K562 (cell line): ENCODE results near the gene CPED1. TPM values are rescaled to one million over a fixed set of nuclear protein-coding genes. Genes with fewer than 3 reads are reported as not detected.
A peak's percentile ranks its signal among the peaks of the same experiment; 100 is the strongest.

Experiments
- ATAC-seq: fragments of 200-7000 bp; cut with Tn5 transposase; 3 replicates; pipeline ENCODE4 v1.9.1; 2020; ENCODE audit warnings: moderate library complexity
- BruUV-seq: library from RNA; stranded (reverse); fragments of 400-500 nt; replicated peaks from 2 replicates; lab custom pipeline; 2021; lab: Mats Ljungman, UMichigan
- CTCF ChIA-PET: fragments of 300-600 bp; formaldehyde crosslinking; extraction: SDS; loops from one replicate; lab custom pipeline; 2021; ENCODE audit warnings: low intra/inter-chr PET ratio; lab: Yijun Ruan, JAX
- POLR2A ChIA-PET: fragments of 300-600, 350-650 bp; sonication (Branson Sonifier 250); formaldehyde crosslinking; extraction: SDS; loops from one replicate; lab custom pipeline; 2021; ENCODE audit warnings: antibody characterized with exemption, inconsistent platforms; lab: Yijun Ruan, JAX
- DNase-seq, 4 experiments: peaks; one replicate each; pipeline versions ENCODE4 v3.0.0 to v3.0.0-alpha.2; 2011 to 2018; ENCODE audit warnings: low spot score in 3 of 4, mixed read lengths in 3 of 4; ENCODE audit errors: extremely low read depth in 1 of 4
- FAIRE-seq: peaks from 2 replicates; lab custom pipeline; 2011; peaks lifted over from hg19 to GRCh38; lab: Jason Lieb, UNC
- H2AFZ ChIP-seq: 2 replicates; pipeline ENCODE4 v1.6.0; 2011; ENCODE audit warnings: low read depth, low read length, control low read depth, inconsistent platforms
- H3K27ac ChIP-seq: fragments of 200-600 bp; 3 replicates; pipeline ENCODE4 v1.8.0; 2011; ENCODE audit warnings: low read depth, mild to moderate bottlenecking, control low read depth, inconsistent platforms, low read length, moderate library complexity, mixed read lengths; ENCODE audit errors: extremely low read depth
- H3K27me3 ChIP-seq, 2 experiments: fragments of 300-600 bp in 1 of 2; 2 replicates in 1 of 2; 3 replicates in 1 of 2; pipeline versions ENCODE4 v1.6.0 to v1.8.0; 2011; ENCODE audit warnings: inconsistent platforms in 2 of 2, low read length in 2 of 2, mild to moderate bottlenecking in 1 of 2, mixed read lengths in 1 of 2, moderate library complexity in 1 of 2; ENCODE audit not compliant: control insufficient read depth in 2 of 2, insufficient read depth in 2 of 2
- H3K36me3 ChIP-seq: fragments of 300-600 bp; 3 replicates; pipeline ENCODE4 v1.8.0; 2011; ENCODE audit warnings: mild to moderate bottlenecking, low read length, inconsistent platforms; ENCODE audit not compliant: control insufficient read depth, insufficient read depth
- H3K4me1 ChIP-seq, 2 experiments: fragments of 200-600 bp in 1 of 2; replicated peaks in 1 of 2; 2 replicates in 1 of 2; 3 replicates in 1 of 2; pipeline versions ENCODE4 v1.5.1 to v1.8.0; 2011; ENCODE audit warnings: inconsistent platforms in 2 of 2, low read length in 2 of 2, mild to moderate bottlenecking in 1 of 2, mixed read lengths in 1 of 2, moderate library complexity in 1 of 2; ENCODE audit not compliant: control insufficient read depth in 2 of 2, insufficient read depth in 2 of 2
- H3K4me2 ChIP-seq: 2 replicates; pipeline ENCODE4 v1.6.1; 2011; ENCODE audit warnings: low read length, control low read depth, inconsistent platforms, mixed read lengths; ENCODE audit not compliant: insufficient read depth
- H3K4me3 ChIP-seq: fragments of 200-600 bp; sonication (generic), shearing (Covaris generic); 2 replicates; pipeline ENCODE4 v1.5.1; 2016; ENCODE audit warnings: control low read depth, inconsistent platforms
- H3K79me2 ChIP-seq: fragments of 200-600 bp; 3 replicates; pipeline ENCODE4 v1.8.0; 2011; ENCODE audit warnings: low read length, inconsistent platforms; ENCODE audit not compliant: control insufficient read depth, insufficient read depth
- H3K9ac ChIP-seq, 2 experiments: 2 replicates each; pipeline versions ENCODE4 v1.6.0 to v1.6.1; 2011; ENCODE audit warnings: low read depth in 2 of 2, low read length in 2 of 2, control low read depth in 1 of 2, inconsistent platforms in 1 of 2, mild to moderate bottlenecking in 1 of 2, mixed read lengths in 1 of 2; ENCODE audit not compliant: insufficient read depth in 1 of 2
- H3K9me1 ChIP-seq: one replicate; pipeline ENCODE4 v1.6.0; 2011; ENCODE audit warnings: inconsistent platforms, mild to moderate bottlenecking, low read length, moderate library complexity; ENCODE audit not compliant: control insufficient read depth, insufficient read depth
- H3K9me3 ChIP-seq: replicated peaks from 2 replicates; pipeline ENCODE4 v1.5.1; 2011; ENCODE audit warnings: low read depth, low read length, inconsistent platforms; ENCODE audit not compliant: control insufficient read depth, insufficient read depth
- H4K20me1 ChIP-seq: replicated peaks from 2 replicates; pipeline ENCODE4 v1.6.1; 2011; ENCODE audit warnings: low read length, inconsistent platforms, mixed read lengths; ENCODE audit not compliant: control insufficient read depth, insufficient read depth
- LCOR ChIP-seq: sonication (generic); formaldehyde crosslinking; IDR thresholded peaks from 2 replicates; pipeline ENCODE4 v1.8.0; 2022; ENCODE audit warnings: mild to moderate bottlenecking, missing genetic modification reagents
- POLR2AphosphoS2 ChIP-seq: IDR thresholded peaks from 2 replicates; pipeline ENCODE4 v1.6.1; 2012; ENCODE audit warnings: low read length, improper control_type of control experiment
- SNIP1 ChIP-seq: fragments of 450-650 bp; IDR thresholded peaks from 2 replicates; pipeline ENCODE4 v1.7.1; 2017; ENCODE audit warnings: low read depth, mild to moderate bottlenecking
- TEAD4 ChIP-seq, 2 experiments: sonication (generic) in 1 of 2; formaldehyde crosslinking in 1 of 2; IDR thresholded peaks; 2 replicates each; pipeline versions ENCODE4 v1.6.1 to v1.8.0; 2012 to 2022; ENCODE audit warnings: borderline replicate concordance in 1 of 2, inconsistent platforms in 1 of 2, low read length in 1 of 2, mild to moderate bottlenecking in 1 of 2, missing genetic modification reagents in 1 of 2
- ZNF696 ChIP-seq: fragments of 250-450 bp; sonication (Bioruptor Pico); conservative IDR thresholded peaks from 2 replicates; pipeline ENCODE4 v1.4.0; 2020; ENCODE audit warnings: mild to moderate bottlenecking, moderate library complexity
- ZNF785 ChIP-seq: fragments of 250-450 bp; sonication (Bioruptor Pico); IDR thresholded peaks from 2 replicates; pipeline ENCODE4 v1.4.0; 2020; ENCODE audit warnings: mild to moderate bottlenecking
- WGBS: fragments of 100-300 bp; shearing (Covaris generic); methylation state at CpG from one replicate; pipeline ENCODE4 v1.1.6; 2016; ENCODE audit warnings: low coverage, mixed read lengths; ENCODE audit not compliant: insufficient coverage; ENCODE audit errors: missing lambda C conversion rate; 5-methylcytosine and 5-hydroxymethylcytosine counted together
- in situ Hi-C: fragments of 300-500 bp; cut with MboI; formaldehyde crosslinking; loops from 4 replicates; pipeline ENCODE4 v1.15.0; 2018; ENCODE audit warnings: inconsistent platforms, mixed read lengths
- intact Hi-C: fragments of 100-400 bp; cut with micrococcal nuclease; formaldehyde crosslinking; loops from 2 replicates; pipeline ENCODE4 v1.14.2; 2022
- polyA plus RNA-seq, 8 experiments: library from polyadenylated mRNA; depleted of rRNA in 4 of 8; stranded (reverse) in 5 of 8; unstranded in 3 of 8; fragments of >200 nt; fragmentation: Nextera tagmentation in 2 of 8; fragmentation: Illumina TruSeq in 1 of 8; extraction: Ambion mirVana in 2 of 8; extraction: Trizol in 1 of 8; gene quantifications; 2 replicates each; pipeline versions ENCODE4 v1.2.1 to v1.2.3, GENCODE V29; 2011 to 2014; ENCODE audit warnings: inconsistent platforms in 1 of 8, missing spikeins in 1 of 8
- total RNA-seq, 7 experiments: library from RNA; depleted of rRNA in 6 of 7; stranded (reverse); fragments of >200 nt in 6 of 7; fragmentation: Illumina TruSeq in 2 of 7; extraction: Trizol in 2 of 7; gene quantifications; 2 replicates each; pipeline versions ENCODE4 v1.2.1 to v1.2.3, GENCODE V29; 2011 to 2021; ENCODE audit warnings: low replicate concordance in 1 of 7
- TF ChIP-seq, protein P1 (sequence below), 2 experiments: fragments of 450-650 bp in 1 of 2; sonication (generic) in 1 of 2; formaldehyde crosslinking in 1 of 2; IDR thresholded peaks; 2 replicates each; pipeline versions ENCODE4 v1.7.1 to v1.9.0; 2016 to 2022; ENCODE audit warnings: inconsistent platforms in 1 of 2, mild to moderate bottlenecking in 1 of 2, missing genetic modification reagents in 1 of 2
- TF ChIP-seq, protein P2 (sequence below): fragments of 450-650 bp; formaldehyde crosslinking; conservative IDR thresholded peaks from 2 replicates; pipeline ENCODE4 v1.4.0; 2022; ENCODE audit warnings: mild to moderate bottlenecking, missing genetic modification characterization

Gene CPED1
- total and polyA plus RNA-seq, 9 of the 15 experiments (the other 6 are each of a cell fraction or from before 2014, with no cell fraction given): 195 to 393 (median 290) TPM

DNA sequence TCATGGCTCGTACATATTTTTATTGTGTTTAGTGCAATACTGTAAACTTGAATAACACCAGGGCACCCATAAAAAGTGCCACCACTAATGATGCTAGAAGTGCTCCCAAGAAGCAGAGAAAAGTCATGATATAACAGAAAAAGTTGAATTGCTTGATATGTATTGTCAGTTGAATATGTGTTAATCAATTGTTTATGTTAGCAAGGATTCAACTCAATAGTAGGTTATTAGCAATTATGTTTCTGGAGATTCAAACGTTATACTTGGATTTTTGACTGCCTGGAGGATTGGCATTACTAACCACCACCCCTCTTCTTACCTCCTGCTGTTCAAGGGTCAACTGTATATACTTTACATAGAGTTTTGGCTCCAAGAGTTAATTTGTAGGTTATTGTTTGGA, 168.3 kb downstream of the CPED1 start (continued):
- TF ChIP-seq TEAD4 (IDR thresholded peaks at IDR 0.05; ENCODE audit: low read length): no peak
- no peak for TF ChIP-seq TEAD4 (CRISPR knock-in tag; IDR thresholded peaks at IDR 0.05; ENCODE audit: borderline replicate concordance)

DNA sequence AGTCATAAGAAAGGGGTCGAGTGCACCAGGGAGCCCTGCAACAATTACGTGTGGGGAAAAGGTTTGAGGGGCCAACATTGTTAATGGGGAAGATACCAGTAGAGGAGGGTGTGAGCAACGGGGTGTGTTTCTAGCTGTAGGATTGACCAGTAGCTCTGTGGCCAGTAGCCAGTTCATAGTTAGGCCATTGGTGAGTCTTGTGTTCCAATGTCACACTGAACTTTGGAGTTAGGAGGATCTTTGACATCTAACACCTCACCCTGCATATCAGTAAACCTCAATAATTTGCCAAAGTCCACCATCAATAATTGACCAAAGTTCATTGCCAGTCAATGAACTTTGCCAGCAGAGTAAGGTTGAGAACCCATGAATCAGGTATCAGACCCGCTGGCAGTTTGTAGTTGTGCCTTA, 168.8 kb downstream of the CPED1 start:
- Histone ChIP-seq H3K4me1 (peaks cover 0 to 9% of the 10 kb centered on the region in 2 experiments; a peak in 2 of 5 replicates), H3K9me1 (no peaks in the 10 kb centered on the region), H3K36me3 (peaks cover 86% of the 10 kb centered on the region), H3K79me2 (peaks cover 3% of the 10 kb centered on the region; the same call in 1 of the 3 replicates), H3K9ac (no peak overlapping the region), H3K27ac (no peak overlapping the region), H4K20me1 (no peaks in the 10 kb centered on the region), H3K4me2 (no peak overlapping the region), H3K9me3 (no peaks in the 10 kb centered on the region), H3K27me3 (no peaks in the 10 kb centered on the region), H2AFZ (no peak overlapping the region), H3K4me3 (no peak overlapping the region)
- ATAC-seq (peak; percentile 26), FAIRE-seq (no peak), DNase-seq (no peak)
- in situ Hi-C loops: no loop called here
- intact Hi-C loops: no loop called here
- WGBS: 76% methylated on average over 4 of the region's 4 CpGs
- POLR2A ChIA-PET: no interaction called here
- no TSS peak for BruUV-seq
- CTCF ChIA-PET: no interaction called here
- TF ChIP-seq SNIP1 (no peak), ZNF696 (CRISPR knock-in tag) (0 out of 2 replicates have a peak, but pooled peaks have one; percentile 5), POLR2AphosphoS2 (0 out of 2 replicates have a peak, but pooled peaks have one; percentile 21), ZNF785 (CRISPR knock-in tag) (no peak), LCOR (CRISPR knock-in tag) (peak; percentile 36; the same call in 1 of the 2 replicates)
- TF ChIP-seq, protein P1, sequence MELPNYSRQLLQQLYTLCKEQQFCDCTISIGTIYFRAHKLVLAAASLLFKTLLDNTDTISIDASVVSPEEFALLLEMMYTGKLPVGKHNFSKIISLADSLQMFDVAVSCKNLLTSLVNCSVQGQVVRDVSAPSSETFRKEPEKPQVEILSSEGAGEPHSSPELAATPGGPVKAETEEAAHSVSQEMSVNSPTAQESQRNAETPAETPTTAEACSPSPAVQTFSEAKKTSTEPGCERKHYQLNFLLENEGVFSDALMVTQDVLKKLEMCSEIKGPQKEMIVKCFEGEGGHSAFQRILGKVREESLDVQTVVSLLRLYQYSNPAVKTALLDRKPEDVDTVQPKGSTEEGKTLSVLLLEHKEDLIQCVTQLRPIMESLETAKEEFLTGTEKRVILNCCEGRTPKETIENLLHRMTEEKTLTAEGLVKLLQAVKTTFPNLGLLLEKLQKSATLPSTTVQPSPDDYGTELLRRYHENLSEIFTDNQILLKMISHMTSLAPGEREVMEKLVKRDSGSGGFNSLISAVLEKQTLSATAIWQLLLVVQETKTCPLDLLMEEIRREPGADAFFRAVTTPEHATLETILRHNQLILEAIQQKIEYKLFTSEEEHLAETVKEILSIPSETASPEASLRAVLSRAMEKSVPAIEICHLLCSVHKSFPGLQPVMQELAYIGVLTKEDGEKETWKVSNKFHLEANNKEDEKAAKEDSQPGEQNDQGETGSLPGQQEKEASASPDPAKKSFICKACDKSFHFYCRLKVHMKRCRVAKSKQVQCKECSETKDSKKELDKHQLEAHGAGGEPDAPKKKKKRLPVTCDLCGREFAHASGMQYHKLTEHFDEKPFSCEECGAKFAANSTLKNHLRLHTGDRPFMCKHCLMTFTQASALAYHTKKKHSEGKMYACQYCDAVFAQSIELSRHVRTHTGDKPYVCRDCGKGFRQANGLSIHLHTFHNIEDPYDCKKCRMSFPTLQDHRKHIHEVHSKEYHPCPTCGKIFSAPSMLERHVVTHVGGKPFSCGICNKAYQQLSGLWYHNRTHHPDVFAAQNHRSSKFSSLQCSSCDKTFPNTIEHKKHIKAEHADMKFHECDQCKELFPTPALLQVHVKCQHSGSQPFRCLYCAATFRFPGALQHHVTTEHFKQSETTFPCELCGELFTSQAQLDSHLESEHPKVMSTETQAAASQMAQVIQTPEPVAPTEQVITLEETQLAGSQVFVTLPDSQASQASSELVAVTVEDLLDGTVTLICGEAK (IDR thresholded peaks at IDR 0.05): no peak
- TF ChIP-seq, protein P1 (CRISPR knock-in tag; IDR thresholded peaks at IDR 0.05): no peak
- TF ChIP-seq, protein P2, sequence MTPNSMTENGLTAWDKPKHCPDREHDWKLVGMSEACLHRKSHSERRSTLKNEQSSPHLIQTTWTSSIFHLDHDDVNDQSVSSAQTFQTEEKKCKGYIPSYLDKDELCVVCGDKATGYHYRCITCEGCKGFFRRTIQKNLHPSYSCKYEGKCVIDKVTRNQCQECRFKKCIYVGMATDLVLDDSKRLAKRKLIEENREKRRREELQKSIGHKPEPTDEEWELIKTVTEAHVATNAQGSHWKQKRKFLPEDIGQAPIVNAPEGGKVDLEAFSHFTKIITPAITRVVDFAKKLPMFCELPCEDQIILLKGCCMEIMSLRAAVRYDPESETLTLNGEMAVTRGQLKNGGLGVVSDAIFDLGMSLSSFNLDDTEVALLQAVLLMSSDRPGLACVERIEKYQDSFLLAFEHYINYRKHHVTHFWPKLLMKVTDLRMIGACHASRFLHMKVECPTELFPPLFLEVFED: 0 out of 2 replicates have a peak, but pooled peaks have one; percentile 11
